H1 (cell line): ENCODE results near the gene GRIPAP1. TPM values are rescaled to one million over a fixed set of nuclear protein-coding genes. Genes with fewer than 3 reads are reported as not detected.

Source experiments
- RAD21 ChIP-seq, 2 experiments: IDR thresholded peaks in 1 of 2; conservative IDR thresholded peaks in 1 of 2; 2 replicates each; pipeline ENCODE4 v1.6.1; 2011; ENCODE audit warnings: low read depth in 2 of 2, low read length in 2 of 2, improper control_type of control experiment in 1 of 2, inconsistent platforms in 1 of 2, mild to moderate bottlenecking in 1 of 2, moderate library complexity in 1 of 2
- polyA plus RNA-seq, 7 experiments: library from polyadenylated mRNA; depleted of rRNA in 3 of 7; stranded (reverse) in 5 of 7; unstranded in 2 of 7; fragments of >200 nt in 5 of 7; fragments of 200-250 nt in 2 of 7; gene quantifications; 1 replicate in 5 of 7; 2 replicates in 1 of 7; 4 replicates in 1 of 7; pipeline versions ENCODE4 v1.2.1 to v1.2.3, GENCODE V29; 2011 to 2013; ENCODE audit warnings: missing spikeins in 2 of 7, mixed read lengths in 2 of 7
- total RNA-seq: library from RNA; stranded (reverse); fragmentation: NEBNext Ultra II Directional; extraction: Animal tissue kit (Norgen Biotek cat#: 25700); gene quantifications from 2 replicates; pipeline ENCODE4 v1.2.1, GENCODE V29; 2021

The GRIPAP1 gene
- total and polyA plus RNA-seq, 2 of the 8 experiments (the other 6 are each of a cell fraction or from before 2014, with no cell fraction given): 21.6 to 55.9 TPM

DNA sequence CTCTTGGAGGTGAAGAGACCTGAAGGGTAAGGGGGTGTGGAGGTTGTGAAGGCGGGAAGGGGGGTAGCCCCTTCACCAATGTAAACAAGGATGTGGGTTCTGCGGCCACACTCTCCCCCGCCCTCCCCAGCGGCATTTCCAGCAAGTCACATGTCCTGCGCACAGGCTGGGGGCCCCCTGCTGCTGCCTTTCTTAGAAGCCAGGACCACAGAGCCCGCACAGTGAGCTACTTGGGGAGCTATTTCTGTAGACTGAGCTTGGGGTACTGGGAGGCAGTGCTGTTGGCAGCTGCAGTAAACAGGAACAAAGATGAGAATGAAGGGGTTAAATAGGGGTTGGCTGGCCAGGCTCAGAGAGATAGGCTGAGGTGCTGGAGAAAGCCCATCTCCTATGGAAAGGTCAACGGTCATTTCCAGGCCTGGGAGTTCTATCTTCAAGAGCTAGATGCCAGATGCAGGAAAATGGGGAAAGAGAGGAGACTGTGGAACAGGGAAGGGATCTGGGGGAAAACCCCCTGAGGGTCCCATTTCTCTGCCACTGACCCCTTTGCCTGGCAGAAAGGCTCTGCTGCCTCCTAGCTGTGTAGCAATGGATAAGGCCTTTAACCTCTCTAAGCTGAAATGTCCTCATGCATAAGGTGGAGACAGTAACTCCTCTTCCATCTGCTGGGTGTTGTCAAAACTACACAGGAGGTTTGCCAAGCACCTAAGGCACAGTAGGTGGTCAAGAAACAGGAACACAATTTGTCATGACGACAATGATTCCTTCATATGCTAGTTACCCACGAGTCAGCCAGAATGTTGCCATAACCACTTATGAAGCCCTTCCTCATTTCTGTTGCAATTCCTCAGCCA lies 64.8 kb downstream of the GRIPAP1 start (continued):
- peak; percentile 74 to 82 for TF ChIP-seq RAD21 (IDR thresholded peaks at IDR 0.05 in 1 of 2, conservative IDR thresholded peaks at IDR 0.05 in 1 of 2; ENCODE audit: low read depth in 2 of 2, low read length in 2 of 2)
